SK-N-SH (cell line): Measurements from ENCODE around the gene PAXX. TPM values are rescaled to one million over a fixed set of nuclear protein-coding genes. Genes with fewer than 3 reads are reported as not detected.

Experiments used
- CTCF ChIA-PET: fragments of 300-600, 350-600 bp; formaldehyde crosslinking; extraction: SDS; loops from one replicate; lab custom pipeline; 2021; lab: Yijun Ruan, JAX
- POLR2A ChIA-PET: fragments of 350-600 bp; sonication (Branson Sonifier 250); formaldehyde crosslinking; extraction: SDS; loops from one replicate; lab custom pipeline; 2020; ENCODE audit warnings: antibody characterized with exemption, inconsistent platforms; lab: Yijun Ruan, JAX
- DNase-seq: peaks from one replicate; pipeline ENCODE4 v3.0.0; 2012
- H2AFZ ChIP-seq: fragments of 200-600 bp; sonication (generic); 2 replicates; pipeline ENCODE4 v1.8.1; 2016; ENCODE audit warnings: antibody characterized with exemption, mild to moderate bottlenecking, low read depth
- H3F3A ChIP-seq: fragments of 200-600 bp; sonication (generic); replicated peaks from 2 replicates; pipeline ENCODE3; 2016; ENCODE audit warnings: antibody characterized with exemption, mild to moderate bottlenecking; ENCODE audit not compliant: insufficient read depth
- H3K27ac ChIP-seq, 2 experiments: fragments of 200-500 bp in 1 of 2; fragments of 200-600 bp in 1 of 2; sonication (Bioruptor generic) in 1 of 2; sonication (generic), shearing (Covaris generic) in 1 of 2; 2 replicates each; pipeline versions ENCODE4 v1.5.1 to v1.6.1; 2014 to 2016; ENCODE audit warnings: low read depth in 2 of 2, inconsistent platforms in 1 of 2, low read length in 1 of 2, mild to moderate bottlenecking in 1 of 2, mixed read lengths in 1 of 2
- H3K27me3 ChIP-seq: fragments of 200-600 bp; sonication (generic), shearing (Covaris generic); 2 replicates; pipeline ENCODE4 v1.6.1; 2016; ENCODE audit warnings: mixed run types; ENCODE audit not compliant: insufficient read depth
- H3K36me3 ChIP-seq, 2 experiments: fragments of 200-500 bp in 1 of 2; fragments of 200-600 bp in 1 of 2; sonication (Bioruptor generic) in 1 of 2; sonication (generic) in 1 of 2; replicated peaks in 1 of 2; 2 replicates each; pipeline versions ENCODE3 to v1.5.1; 2014 to 2016; ENCODE audit warnings: low read length in 1 of 2, mild to moderate bottlenecking in 1 of 2; ENCODE audit not compliant: insufficient read depth in 2 of 2, control insufficient read depth in 1 of 2
- H3K4me1 ChIP-seq, 2 experiments: fragments of 200-500 bp in 1 of 2; fragments of 200-600 bp in 1 of 2; sonication (Bioruptor generic) in 1 of 2; sonication (generic), shearing (Covaris generic) in 1 of 2; 2 replicates each; pipeline versions ENCODE4 v1.5.1 to v1.6.1; 2014 to 2016; ENCODE audit warnings: low read depth in 1 of 2, low read length in 1 of 2, mixed run types in 1 of 2; ENCODE audit not compliant: insufficient read depth in 2 of 2, control insufficient read depth in 1 of 2
- H3K4me2 ChIP-seq: fragments of 200-600 bp; sonication (generic), shearing (Covaris generic); 2 replicates; pipeline ENCODE4 v1.6.1; 2017; ENCODE audit warnings: mixed run types
- H3K4me3 ChIP-seq, 2 experiments: fragments of 200-500 bp in 1 of 2; fragments of 200-600 bp in 1 of 2; sonication (Bioruptor generic) in 1 of 2; sonication (generic), shearing (Covaris generic) in 1 of 2; 2 replicates each; pipeline versions ENCODE4 v1.5.1 to v1.8.1; 2014 to 2016; ENCODE audit warnings: low read depth in 2 of 2, inconsistent platforms in 1 of 2, low read length in 1 of 2, mild to moderate bottlenecking in 1 of 2, mixed read lengths in 1 of 2, moderate library complexity in 1 of 2
- H3K79me2 ChIP-seq: fragments of 200-600 bp; sonication (generic); 2 replicates; pipeline ENCODE4 v1.8.1; 2017; ENCODE audit warnings: mild to moderate bottlenecking; ENCODE audit not compliant: insufficient read depth
- H3K9ac ChIP-seq: fragments of 200-600 bp; sonication (generic); 2 replicates; pipeline ENCODE4 v1.6.1; 2017; ENCODE audit warnings: mixed run types
- H3K9me2 ChIP-seq: fragments of 200-600 bp; sonication (generic); 2 replicates; pipeline ENCODE4 v1.6.1; 2017; ENCODE audit warnings: mixed run types
- H3K9me3 ChIP-seq: fragments of 200-600 bp; sonication (generic); 2 replicates; pipeline ENCODE4 v1.6.1; 2017; ENCODE audit warnings: mixed run types, mild to moderate bottlenecking, moderate library complexity
- H4K20me1 ChIP-seq: fragments of 200-600 bp; sonication (generic); 2 replicates; pipeline ENCODE4 v1.6.1; 2017; ENCODE audit warnings: mild to moderate bottlenecking, mixed run types; ENCODE audit not compliant: insufficient read depth
- CHD2 ChIP-seq: fragments of 150-350 bp; IDR thresholded peaks from 2 replicates; pipeline ENCODE4 v1.6.1; 2018; ENCODE audit warnings: low read length; ENCODE audit not compliant: partially characterized antibody
- ELF1 ChIP-seq: IDR thresholded peaks from 2 replicates; pipeline ENCODE4 v1.4.0; 2012
- EZH2phosphoT487 ChIP-seq: fragments of 200-600 bp; sonication (generic); IDR thresholded peaks from 2 replicates; pipeline ENCODE4 v1.6.1; 2017; ENCODE audit warnings: low read depth, mixed run types, mild to moderate bottlenecking, antibody characterized with exemption, moderate library complexity, borderline replicate concordance
- FOSL2 ChIP-seq: IDR thresholded peaks from 2 replicates; pipeline ENCODE4 v1.4.0; 2012; ENCODE audit warnings: low read depth, mild to moderate bottlenecking, moderate library complexity, borderline replicate concordance
- MAX ChIP-seq: IDR thresholded peaks from 2 replicates; pipeline ENCODE4 v1.4.0; 2012; ENCODE audit warnings: low read depth
- MXI1 ChIP-seq: IDR thresholded peaks from 2 replicates; pipeline ENCODE4 v1.6.1; 2012; ENCODE audit warnings: mild to moderate bottlenecking, low read depth, low read length, improper control_type of control experiment
- NFIC ChIP-seq: IDR thresholded peaks from 2 replicates; pipeline ENCODE4 v1.4.0; 2012; ENCODE audit warnings: borderline replicate concordance
- NRF1 ChIP-seq: IDR thresholded peaks from 2 replicates; pipeline ENCODE4 v1.6.1; 2012; ENCODE audit warnings: low read depth, mild to moderate bottlenecking, low read length
- PBX3 ChIP-seq: IDR thresholded peaks from 2 replicates; pipeline ENCODE4; 2012
- POLR2AphosphoS5 ChIP-seq: IDR thresholded peaks from 2 replicates; pipeline ENCODE4 v1.6.1; 2012; ENCODE audit warnings: low read depth, low read length
- SIN3A ChIP-seq: IDR thresholded peaks from 2 replicates; pipeline ENCODE4 v1.6.1; 2012; ENCODE audit warnings: low read depth, mild to moderate bottlenecking, low read length, moderate library complexity, borderline replicate concordance
- SMC3 ChIP-seq: IDR thresholded peaks from 2 replicates; pipeline ENCODE4 v1.6.1; 2012; ENCODE audit warnings: low read depth, low read length, improper control_type of control experiment
- TAF1 ChIP-seq: IDR thresholded peaks from 2 replicates; pipeline ENCODE4 v1.6.1; 2012; ENCODE audit warnings: low read depth, mild to moderate bottlenecking, low read length, moderate library complexity, borderline replicate concordance
- TEAD4 ChIP-seq: IDR thresholded peaks from 2 replicates; pipeline ENCODE4 v1.4.0; 2012; ENCODE audit warnings: mild to moderate bottlenecking, borderline replicate concordance; ENCODE audit not compliant: insufficient read depth
- USF2 ChIP-seq: fragments of 150-350 bp; IDR thresholded peaks from 2 replicates; pipeline ENCODE4 v1.6.1; 2017; ENCODE audit warnings: antibody characterized with exemption, low read length, low read depth, borderline replicate concordance
- YY1 ChIP-seq: IDR thresholded peaks from 2 replicates; pipeline ENCODE4 v1.4.0; 2012; ENCODE audit warnings: low read depth, mild to moderate bottlenecking
- WGBS: methylation state at CpG from one replicate; pipeline ENCODE4 v1.1.6; 2017; ENCODE audit warnings: low lambda C conversion rate; 5-methylcytosine and 5-hydroxymethylcytosine counted together
- polyA plus RNA-seq, 3 experiments: library from polyadenylated mRNA; depleted of rRNA; stranded (reverse); fragments of >200 nt; gene quantifications; 2 replicates each; pipeline ENCODE4 v1.2.3, GENCODE V29; 2012
- TF ChIP-seq, protein P1 (sequence below): fragments of 150-350 bp; IDR thresholded peaks from 2 replicates; pipeline ENCODE4 v1.6.1; 2016; ENCODE audit warnings: mild to moderate bottlenecking, low read depth, low read length
- TF ChIP-seq, protein P2 (sequence below): IDR thresholded peaks from 2 replicates; pipeline ENCODE4 v1.4.0; 2012; ENCODE audit warnings: low read depth, borderline replicate concordance

Gene PAXX
- polyA plus RNA-seq, 1 of the 3 experiments (the other 2 are of a cell fraction) = 52.9 TPM

- peak overlapping the region; percentile 96 for H3K4me2 ChIP-seq
- peaks cover 6% of the 10 kb centered on the region for H3F3A ChIP-seq
- POLR2A ChIA-PET = interaction anchor here (0.6 kb wide), 1 partner anchor 57 kb away, joined by 3 read pairs; no protein-coding TSS in a partner anchor
- H3K27ac ChIP-seq = no peak overlapping the region; a peak in 1 of 4 replicates
- H3K36me3 ChIP-seq = peaks cover 10 to 38% of the 10 kb centered on the region in 2 experiments
- CTCF ChIA-PET = interaction anchor here (0.7 to 2.4 kb wide), 3 partner anchors 56 to 143 kb away, joined by 3 to 7 read pairs (median 3); partner anchors contain the start of gene AJM1
- peak overlapping the region; percentile 77 to 94; a peak in 3 of 4 replicates for H3K4me3 ChIP-seq
- no peak for DNase-seq
- H3K9me3 ChIP-seq = no peaks in the 10 kb centered on the region
- H3K79me2 ChIP-seq = peaks cover 28% of the 10 kb centered on the region
- H3K9me2 ChIP-seq = no peaks in the 10 kb centered on the region
- WGBS = 96% methylated on average over 5 of the region's 16 CpGs
- no peak overlapping the region for H2AFZ ChIP-seq
- peaks cover 13% of the 10 kb centered on the region for H4K20me1 ChIP-seq
- H3K27me3 ChIP-seq = no peaks in the 10 kb centered on the region
- H3K9ac ChIP-seq = no peak overlapping the region; the same call in 1 of the 2 replicates
- TF ChIP-seq CHD2 = no peak
- TF ChIP-seq ELF1 = no peak
- no peak for TF ChIP-seq PBX3
- TF ChIP-seq, protein P1, sequence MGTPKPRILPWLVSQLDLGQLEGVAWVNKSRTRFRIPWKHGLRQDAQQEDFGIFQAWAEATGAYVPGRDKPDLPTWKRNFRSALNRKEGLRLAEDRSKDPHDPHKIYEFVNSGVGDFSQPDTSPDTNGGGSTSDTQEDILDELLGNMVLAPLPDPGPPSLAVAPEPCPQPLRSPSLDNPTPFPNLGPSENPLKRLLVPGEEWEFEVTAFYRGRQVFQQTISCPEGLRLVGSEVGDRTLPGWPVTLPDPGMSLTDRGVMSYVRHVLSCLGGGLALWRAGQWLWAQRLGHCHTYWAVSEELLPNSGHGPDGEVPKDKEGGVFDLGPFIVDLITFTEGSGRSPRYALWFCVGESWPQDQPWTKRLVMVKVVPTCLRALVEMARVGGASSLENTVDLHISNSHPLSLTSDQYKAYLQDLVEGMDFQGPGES = no peak
- TF ChIP-seq, protein P2, sequence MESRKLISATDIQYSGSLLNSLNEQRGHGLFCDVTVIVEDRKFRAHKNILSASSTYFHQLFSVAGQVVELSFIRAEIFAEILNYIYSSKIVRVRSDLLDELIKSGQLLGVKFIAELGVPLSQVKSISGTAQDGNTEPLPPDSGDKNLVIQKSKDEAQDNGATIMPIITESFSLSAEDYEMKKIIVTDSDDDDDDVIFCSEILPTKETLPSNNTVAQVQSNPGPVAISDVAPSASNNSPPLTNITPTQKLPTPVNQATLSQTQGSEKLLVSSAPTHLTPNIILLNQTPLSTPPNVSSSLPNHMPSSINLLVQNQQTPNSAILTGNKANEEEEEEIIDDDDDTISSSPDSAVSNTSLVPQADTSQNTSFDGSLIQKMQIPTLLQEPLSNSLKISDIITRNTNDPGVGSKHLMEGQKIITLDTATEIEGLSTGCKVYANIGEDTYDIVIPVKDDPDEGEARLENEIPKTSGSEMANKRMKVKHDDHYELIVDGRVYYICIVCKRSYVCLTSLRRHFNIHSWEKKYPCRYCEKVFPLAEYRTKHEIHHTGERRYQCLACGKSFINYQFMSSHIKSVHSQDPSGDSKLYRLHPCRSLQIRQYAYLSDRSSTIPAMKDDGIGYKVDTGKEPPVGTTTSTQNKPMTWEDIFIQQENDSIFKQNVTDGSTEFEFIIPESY = no peak
- no peak for TF ChIP-seq NRF1
- no peak for TF ChIP-seq YY1
- H3K4me1 ChIP-seq = peaks cover 0 to 17% of the 10 kb centered on the region in 2 experiments; a peak in 1 of 4 replicates
Measured at GRCh38 chr9:136942881-136943230, 49.4 kb upstream of the PAXX start.

- CTCF ChIA-PET = interaction anchor here (0.6 to 13.2 kb wide), 22 partner anchors 14 to 505 kb away, joined by 3 to 350 read pairs (median 4); partner anchors contain the start of genes ABCA2, AJM1, CLIC3 and FUT7
- POLR2A ChIA-PET = interaction anchor here (0.6 to 1.2 kb wide), 3 partner anchors 49 to 58 kb away, joined by 3 to 4 read pairs (median 3); partner anchors contain the start of genes CLIC3 and PAXX
- Histone ChIP-seq H2AFZ (no peak overlapping the region), H3K9me2 (no peaks in the 10 kb centered on the region), H3K36me3 (peaks cover 10 to 38% of the 10 kb centered on the region in 2 experiments), H3K4me2 (peak overlapping the region; percentile 96), H3K9ac (peak overlapping the region; percentile 80), H4K20me1 (peaks cover 13% of the 10 kb centered on the region), H3K4me1 (peaks cover 0 to 17% of the 10 kb centered on the region in 2 experiments; a peak in 1 of 4 replicates), H3K4me3 (peak overlapping the region; percentile 77 to 94), H3K79me2 (peaks cover 28% of the 10 kb centered on the region), H3F3A (peaks cover 6% of the 10 kb centered on the region), H3K27me3 (no peaks in the 10 kb centered on the region), H3K27ac (peak overlapping the region; percentile 22 to 86; a peak in 3 of 4 replicates), H3K9me3 (no peaks in the 10 kb centered on the region)
- 30% methylated on average over 4 of the region's 61 CpGs for WGBS
- peak; percentile 79 for DNase-seq
- no peak for TF ChIP-seq EZH2phosphoT487
- TF ChIP-seq USF2 = no peak
- TF ChIP-seq TAF1 = no peak
- TF ChIP-seq POLR2AphosphoS5 = no peak
- no peak for TF ChIP-seq TEAD4
- no peak for TF ChIP-seq FOSL2
- TF ChIP-seq NFIC = no peak
- TF ChIP-seq SMC3 = no peak
- TF ChIP-seq MAX = no peak
- no peak for TF ChIP-seq ELF1
- TF ChIP-seq PBX3 = no peak
- TF ChIP-seq MXI1 = peak; percentile 63
- TF ChIP-seq SIN3A = peak; percentile 7; the same call in 1 of the 2 replicates
Measured at GRCh38 chr9:136943291-136944211, 48.7 kb upstream of the PAXX start.
